Parietal lobe (tissue), 2 donors: ENCODE results near the gene BAAT. TPM values are rescaled to one million over a fixed set of nuclear protein-coding genes. Genes with fewer than 3 reads are reported as not detected.

Experiments
- small RNA-seq: library from RNA; depleted of rRNA; stranded (forward); fragments of <200 nt; gene quantifications from one replicate; pipeline ENCODE3, GENCODE V24; 2014; ENCODE audit warnings: low replicate concordance
- total RNA-seq: library from RNA; depleted of rRNA; stranded (reverse); fragments of >200 nt; gene quantifications from one replicate; pipeline ENCODE4 v1.2.3, GENCODE V29; 2014

BAAT gene
- 0.31 TPM for total RNA-seq

DNA sequence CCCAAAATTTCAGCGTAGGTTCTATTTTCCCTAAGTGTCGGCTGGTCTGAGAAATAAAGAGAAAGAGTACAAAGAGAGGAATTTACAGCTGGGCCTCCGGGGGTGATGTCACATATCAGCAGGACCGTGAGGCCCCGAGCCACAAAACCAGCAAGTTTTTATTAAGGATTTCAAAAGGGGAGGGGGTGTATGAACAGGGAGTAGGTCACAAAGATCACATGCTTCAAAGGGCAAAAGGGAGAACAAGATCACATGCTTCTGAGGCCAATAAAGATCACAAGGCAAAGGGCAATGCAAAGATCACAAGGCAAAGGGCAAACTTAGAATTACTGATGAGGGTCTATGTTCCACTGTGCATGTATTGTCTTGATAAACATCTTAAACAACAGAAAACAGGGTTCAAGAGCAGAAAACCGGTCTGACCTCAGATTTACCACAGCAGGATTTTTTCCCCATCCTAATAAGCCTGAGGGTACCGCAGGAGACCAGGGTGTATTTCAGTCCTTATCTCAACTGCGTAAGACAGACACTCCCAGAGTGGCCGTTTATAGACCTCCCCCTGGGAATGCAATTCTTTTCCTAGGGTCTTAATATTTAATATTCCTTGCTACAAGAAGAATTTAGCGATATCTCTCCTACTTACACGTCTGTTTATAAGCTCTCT, at the start of gene BAAT:
TSS of gene BAAT (minus strand) at position 134 of the 664 bp plus-strand sequence. CDS start 13,602 bp downstream, outside the sequence.

GRCh38 chr9:101398068-101398929, 13.5 kb upstream of the BAAT start, which contains the start of the genes MRPL50 and ZNF189:
MRPL50 (minus strand) TSS chr9:101398618; CDS start chr9:101398592, 26 bp downstream.
ZNF189 (plus strand) TSS chr9:101398851; CDS start chr9:101399157, 306 bp downstream.

Small RNA genes within 50 kb of the gene (small RNA-seq; reads per million reads assigned to genes)
- gene RF00322, result not detected

Other genes with a start within 250 kb of the BAAT start
- 36.3 TPM for gene MRPL50, start 13.6 kb upstream of the BAAT start, total RNA-seq
- 53.8 TPM for gene ZNF189, start 13.8 kb upstream of the BAAT start, total RNA-seq
- not detected for gene ALDOB, start 50.8 kb upstream of the BAAT start, total RNA-seq
- 36.6 TPM for gene RNF20, start 148.8 kb upstream of the BAAT start, total RNA-seq
- gene PPP3R2, start 210.0 kb upstream of the BAAT start, total RNA-seq, result 0.63 TPM